IPS-NIHi7 (cell line): Measurements from ENCODE around the gene ATG9A.

ENCODE experiments used
- DNase-seq: peaks from one replicate; pipeline ENCODE4 v3.0.0; 2012; ENCODE audit warnings: mixed read lengths; ENCODE audit errors: extremely low spot score

ATG9A gene

GRCh38 chr2:219252570-219252899, 23.1 kb upstream of the ATG9A start:
- no peak for DNase-seq

GRCh38 chr2:219252084-219252483, 22.6 kb upstream of the ATG9A start:
- no peak for DNase-seq

- DNase-seq, result no peak
Measured at GRCh38 chr2:219251656-219252055, 22.2 kb upstream of the ATG9A start.

- no peak for DNase-seq
Measured at GRCh38 chr2:219250049-219250781, 20.8 kb upstream of the ATG9A start.

- no peak for DNase-seq
Measured at GRCh38 chr2:219249203-219249980, 20.0 kb upstream of the ATG9A start.

GRCh38 chr2:219248845-219249202, 19.4 kb upstream of the ATG9A start:
- no peak for DNase-seq

- DNase-seq, result no peak
Measured at GRCh38 chr2:219247678-219248642, 18.5 kb upstream of the ATG9A start.

- DNase-seq, result no peak
Measured at GRCh38 chr2:219246559-219246958, 17.1 kb upstream of the ATG9A start.

- no peak for DNase-seq
Measured at GRCh38 chr2:219245899-219246230, 16.4 kb upstream of the ATG9A start.

- DNase-seq, result peak; percentile 96
Measured at GRCh38 chr2:219245148-219245898, 15.9 kb upstream of the ATG9A start, which contains the start of the genes GLB1L and STK16. GLB1L (minus strand) TSS chr2:219245444; CDS start chr2:219243573, 1,871 bp downstream. STK16 (plus strand) TSS chr2:219245479; CDS start chr2:219246000, 521 bp downstream.

GRCh38 chr2:219244789-219245147, 15.3 kb upstream of the ATG9A start:
- DNase-seq, result no peak

- no peak for DNase-seq
Measured at GRCh38 chr2:219243291-219243761, 13.9 kb upstream of the ATG9A start.

- DNase-seq, result no peak
Measured at GRCh38 chr2:219234331-219234730, 4.9 kb upstream of the ATG9A start.

GRCh38 chr2:219230059-219230540, 664 bp upstream of the ATG9A start:
- DNase-seq, result peak; percentile 58

- no peak for DNase-seq
Measured at GRCh38 chr2:219228911-219229304, 528 bp downstream of the ATG9A start.

GRCh38 chr2:219228041-219228910, 1.2 kb downstream of the ATG9A start:
- DNase-seq, result no peak

GRCh38 chr2:219225350-219225749, 4.1 kb downstream of the ATG9A start:
- no peak for DNase-seq

GRCh38 chr2:219223831-219224610, 5.4 kb downstream of the ATG9A start:
- DNase-seq, result no peak

- no peak for DNase-seq
Measured at GRCh38 chr2:219221957-219222518, 7.4 kb downstream of the ATG9A start.
